GM12892 (cell line): Measurements from ENCODE around the gene LRCH4.

Experiments
- POLR2A ChIP-seq: IDR thresholded peaks from 2 replicates; pipeline ENCODE4 v1.6.1; 2011; ENCODE audit warnings: low read depth, low read length, control low read depth
- POLR2AphosphoS5 ChIP-seq: IDR thresholded peaks from 2 replicates; pipeline ENCODE4 v1.6.1; 2011; ENCODE audit warnings: low read depth, low read length, control low read depth
- TAF1 ChIP-seq: IDR thresholded peaks from 2 replicates; pipeline ENCODE4 v1.6.1; 2011; ENCODE audit warnings: low read depth, mild to moderate bottlenecking, control low read depth, low read length, borderline replicate concordance

DNA sequence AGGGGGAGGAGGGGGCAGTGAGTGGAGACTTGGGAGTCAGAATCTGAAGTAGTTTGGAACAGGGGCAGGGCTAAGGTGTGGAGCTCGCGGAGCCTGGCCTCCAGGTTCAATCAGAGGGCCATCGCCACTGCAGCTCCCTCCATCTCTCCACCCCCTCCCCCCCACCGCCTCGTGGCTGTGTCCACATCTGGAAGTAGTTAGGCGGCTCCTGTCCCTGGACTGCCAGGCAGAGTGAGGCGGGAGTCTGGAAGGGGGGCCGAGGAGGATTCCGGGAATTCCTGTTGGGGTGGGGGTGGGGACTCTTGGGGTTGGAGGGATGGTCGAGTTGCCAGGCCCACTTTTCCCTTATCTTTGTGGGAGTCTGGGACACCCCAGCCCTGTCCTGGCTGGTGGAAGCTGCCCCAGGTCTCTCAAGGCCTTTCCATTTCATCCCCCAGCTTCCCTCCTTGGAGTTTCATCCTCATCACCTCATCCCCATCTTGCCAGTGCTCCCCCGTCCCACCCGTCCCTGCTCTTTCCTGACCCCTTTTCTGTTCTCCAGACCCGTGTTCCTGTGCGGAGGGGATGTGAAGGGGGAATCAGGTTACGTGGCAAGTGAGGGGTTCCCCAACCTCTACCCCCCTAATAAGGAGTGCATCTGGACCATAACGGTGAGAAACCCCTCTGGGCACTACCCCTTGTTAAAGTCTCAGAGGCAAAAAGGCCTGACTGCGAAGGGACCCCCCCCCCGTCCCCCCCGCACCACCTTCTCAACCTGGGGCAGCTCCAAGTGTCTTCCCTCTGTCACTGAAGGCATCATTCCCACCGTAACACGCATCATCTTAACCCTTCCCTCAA, 17.2 kb upstream of the LRCH4 start:
- no peak for TF ChIP-seq POLR2AphosphoS5
- no peak for TF ChIP-seq POLR2A
- no peak for TF ChIP-seq TAF1
